ENCODE data around the gene CD99. TPM values are rescaled to one million over a fixed set of nuclear protein-coding genes. Genes with fewer than 3 reads are reported as not detected.

Gene CD99
- polyA plus RNA-seq, 1 of the 3 experiments (the other 2 are of a cell fraction), result 346 TPM

Other genes with a start within 250 kb of the CD99 start
- 33.8 and 34.3 TPM in 2 replicates for gene DHRSX, start 190.3 kb upstream of the CD99 start, polyA plus RNA-seq (2012; rRNA removed)
- gene ZBED1, start 190.3 kb upstream of the CD99 start, polyA plus RNA-seq (2012; rRNA removed), result 16.6 and 16.7 TPM in 2 replicates
- 0.42 and 0.76 TPM in 2 replicates for gene XG, start 60.7 kb downstream of the CD99 start, polyA plus RNA-seq (2012; rRNA removed)
- gene GYG2, start 137.6 kb downstream of the CD99 start, polyA plus RNA-seq (2012; rRNA removed), result 1.6 and 1.8 TPM in 2 replicates
- gene ARSD, start 238.0 kb downstream of the CD99 start, polyA plus RNA-seq (2012; rRNA removed), result 19.8 and 20.0 TPM in 2 replicates